Islet of Langerhans (tissue), 1 donor: ENCODE measurements around the gene KRTAP20-1.

Experiments used
- FAIRE-seq: peaks from one replicate; lab custom pipeline; 2011; peaks lifted over from hg19 to GRCh38; lab: Jason Lieb, UNC

KRTAP20-1 gene

GRCh38 chr21:30616125-30616524 lies at the start of gene KRTAP20-1:
KRTAP20-1 (plus strand) TSS chr21:30616425; CDS start chr21:30616455, 30 bp downstream.
- FAIRE-seq: no peak

GRCh38 chr21:30567617-30568016 lies 48.6 kb upstream of the KRTAP20-1 start:
- no peak for FAIRE-seq

GRCh38 chr21:30577766-30578165 lies 38.5 kb upstream of the KRTAP20-1 start:
- no peak for FAIRE-seq

- FAIRE-seq: no peak
These were observed 36.9 kb upstream of the KRTAP20-1 start for GRCh38 chr21:30579346-30579745.

GRCh38 chr21:30580132-30580531 lies 36.1 kb upstream of the KRTAP20-1 start:
- no peak for FAIRE-seq

- FAIRE-seq: no peak
These were observed 33.4 kb upstream of the KRTAP20-1 start for GRCh38 chr21:30582870-30583269.

- no peak for FAIRE-seq
These were observed 25.9 kb upstream of the KRTAP20-1 start, which contains the start of gene KRTAP22-2 for GRCh38 chr21:30590297-30590696. KRTAP22-2 (minus strand) TSS chr21:30590397.

GRCh38 chr21:30592140-30592539 lies 24.1 kb upstream of the KRTAP20-1 start, which contains the start of gene KRTAP6-3:
KRTAP6-3 (plus strand) TSS chr21:30592440; CDS start chr21:30592446, 6 bp downstream.
- FAIRE-seq: no peak

GRCh38 chr21:30598802-30599201 lies 17.4 kb upstream of the KRTAP20-1 start, which contains the start of gene KRTAP6-2:
KRTAP6-2 (minus strand) TSS chr21:30598902; CDS start chr21:30598874, 28 bp downstream.
- no peak for FAIRE-seq

- no peak for FAIRE-seq
These were observed 15.4 kb upstream of the KRTAP20-1 start, which contains the start of gene KRTAP22-1 for GRCh38 chr21:30600787-30601186. KRTAP22-1 (plus strand) TSS chr21:30601087.

- no peak for FAIRE-seq
These were observed 10.3 kb upstream of the KRTAP20-1 start for GRCh38 chr21:30605968-30606367.

GRCh38 chr21:30612132-30612531 lies 4.1 kb upstream of the KRTAP20-1 start:
- FAIRE-seq: no peak

- FAIRE-seq: no peak
These were observed 2.4 kb upstream of the KRTAP20-1 start, which contains the start of gene KRTAP6-1 for GRCh38 chr21:30613836-30614235. KRTAP6-1 (minus strand) TSS chr21:30613930; CDS start chr21:30613904, 26 bp downstream.

- no peak for FAIRE-seq
These were observed 1.0 kb upstream of the KRTAP20-1 start for GRCh38 chr21:30615199-30615598.

GRCh38 chr21:30620080-30620479 lies 3.9 kb downstream of the KRTAP20-1 start:
- peak; percentile 33 for FAIRE-seq

GRCh38 chr21:30620522-30620921 lies 4.3 kb downstream of the KRTAP20-1 start, which contains the start of gene KRTAP20-4:
KRTAP20-4 (plus strand) TSS chr21:30620627.
- no peak for FAIRE-seq

GRCh38 chr21:30623362-30623761 lies 7.1 kb downstream of the KRTAP20-1 start:
- no peak for FAIRE-seq

GRCh38 chr21:30625449-30626165 lies 9.4 kb downstream of the KRTAP20-1 start:
- no peak for FAIRE-seq

GRCh38 chr21:30628109-30628508 lies 11.9 kb downstream of the KRTAP20-1 start:
- no peak for FAIRE-seq

GRCh38 chr21:30629200-30629599 lies 13.0 kb downstream of the KRTAP20-1 start:
- FAIRE-seq: no peak

- no peak for FAIRE-seq
These were observed 18.7 kb downstream of the KRTAP20-1 start, which contains the start of gene KRTAP20-2 for GRCh38 chr21:30634906-30635305. KRTAP20-2 (plus strand) TSS chr21:30635206; CDS start chr21:30635264, 58 bp downstream.

GRCh38 chr21:30638686-30639085 lies 22.5 kb downstream of the KRTAP20-1 start:
- no peak for FAIRE-seq

GRCh38 chr21:30642564-30642963 lies 26.3 kb downstream of the KRTAP20-1 start, which contains the start of gene KRTAP20-3:
KRTAP20-3 (plus strand) TSS chr21:30642864.
- FAIRE-seq: no peak
